GM19238 (cell line): Measurements from ENCODE around the gene KRTAP10-3.

Source experiments
- DNase-seq: peaks from one replicate; pipeline ENCODE4 v3.0.0; 2011; ENCODE audit warnings: low spot score; ENCODE audit not compliant: insufficient read length

Gene KRTAP10-3

GRCh38 chr21:44549525-44550211 is 8.9 kb downstream of the KRTAP10-3 start:
- no peak for DNase-seq

GRCh38 chr21:44548922-44549321 is 9.7 kb downstream of the KRTAP10-3 start:
- no peak for DNase-seq

GRCh38 chr21:44548381-44548780 is 10.2 kb downstream of the KRTAP10-3 start:
- DNase-seq: no peak

- no peak for DNase-seq
Observed at GRCh38 chr21:44547656-44548331, 10.8 kb downstream of the KRTAP10-3 start.

GRCh38 chr21:44544566-44544965 is 14.0 kb downstream of the KRTAP10-3 start:
- no peak for DNase-seq

- DNase-seq: no peak
Observed at GRCh38 chr21:44542716-44543115, 15.9 kb downstream of the KRTAP10-3 start.

GRCh38 chr21:44540741-44541288 is 17.8 kb downstream of the KRTAP10-3 start:
- no peak for DNase-seq

GRCh38 chr21:44539991-44540666 is 18.5 kb downstream of the KRTAP10-3 start, which contains the start of gene KRTAP10-1:
Gene KRTAP10-1, minus strand, starts transcription at chr21:44540195. Its CDS starts 45 bp downstream, at chr21:44540150.
- DNase-seq: no peak

- DNase-seq: no peak
Observed at GRCh38 chr21:44539046-44539445, 19.5 kb downstream of the KRTAP10-3 start.

- DNase-seq: no peak
Observed at GRCh38 chr21:44537930-44538911, 20.4 kb downstream of the KRTAP10-3 start.

GRCh38 chr21:44535963-44536362 is 22.6 kb downstream of the KRTAP10-3 start:
- no peak for DNase-seq

GRCh38 chr21:44534688-44535087 is 23.9 kb downstream of the KRTAP10-3 start:
- no peak for DNase-seq

- DNase-seq: no peak
Observed at GRCh38 chr21:44533891-44534627, 24.5 kb downstream of the KRTAP10-3 start.

GRCh38 chr21:44533121-44533890 is 25.3 kb downstream of the KRTAP10-3 start:
- no peak for DNase-seq

GRCh38 chr21:44532712-44533111 is 25.9 kb downstream of the KRTAP10-3 start:
- DNase-seq: no peak

GRCh38 chr21:44531606-44532564 is 26.7 kb downstream of the KRTAP10-3 start:
- no peak for DNase-seq

- DNase-seq: no peak
Observed at GRCh38 chr21:44530903-44531605, 27.5 kb downstream of the KRTAP10-3 start.
